Upper lobe of left lung (tissue), 6 donors: Measurements from ENCODE around the gene HTR2C. TPM values are rescaled to one million over a fixed set of nuclear protein-coding genes. Genes with fewer than 3 reads are reported as not detected.
A peak's percentile ranks its signal among the peaks of the same experiment; 100 is the strongest.

Experiments used
- ATAC-seq, 2 donors: fragments of 200-7000 bp; cut with Tn5 transposase; one replicate each; pipeline ENCODE4 v1.9.1; 2022; ENCODE audit warnings: mild to moderate bottlenecking in 2 of 2, moderate library complexity in 2 of 2; ENCODE audit not compliant: low FRiP score in 2 of 2
- DNase-seq, 2 donors: peaks; one replicate each; pipeline ENCODE4 v3.0.0-alpha.2; 2019 to 2020
- H3K27ac ChIP-seq, 4 donors: fragments of 200-600 bp; sonication (generic); one replicate each; pipeline ENCODE4 v1.5.1; 2016 to 2019
- H3K27me3 ChIP-seq, 4 donors: fragments of 200-600 bp; sonication (generic); one replicate each; pipeline ENCODE4 v1.5.1; 2017 to 2019
- H3K36me3 ChIP-seq, 4 donors: fragments of 200-600 bp; sonication (generic); one replicate each; pipeline ENCODE4 v1.5.1; 2016 to 2019
- H3K4me1 ChIP-seq, 4 donors: fragments of 200-600 bp; sonication (generic); one replicate each; pipeline ENCODE4 v1.5.1; 2018 to 2019
- H3K4me3 ChIP-seq, 4 donors: fragments of 200-600 bp; sonication (generic); one replicate each; pipeline ENCODE4 v1.5.1; 2017 to 2019; ENCODE audit warnings: mild to moderate bottlenecking in 2 of 4, moderate library complexity in 1 of 4
- H3K9me3 ChIP-seq, 4 donors: fragments of 200-600 bp; sonication (generic); one replicate each; pipeline ENCODE4 v1.5.1; 2018 to 2019
- EP300 ChIP-seq, 4 donors: sonication (generic); formaldehyde crosslinking; IDR thresholded peaks; one replicate each; pipeline ENCODE4 v1.5.1; 2017; ENCODE audit warnings: antibody characterized with exemption in 4 of 4, control low read depth in 2 of 4
- POLR2A ChIP-seq, 4 donors: fragments of 450-650 bp; IDR thresholded peaks; one replicate each; pipeline ENCODE4 v1.5.1; 2016 to 2017; ENCODE audit warnings: antibody characterized with exemption in 4 of 4, mild to moderate bottlenecking in 2 of 4
- POLR2AphosphoS5 ChIP-seq, 2 donors: sonication (generic); formaldehyde crosslinking; IDR thresholded peaks; one replicate each; pipeline ENCODE4 v1.5.1; 2017; ENCODE audit warnings: antibody characterized with exemption in 2 of 2
- WGBS, 2 donors: methylation state at CpG; one replicate each; pipeline ENCODE4 v1.1.5; 2017 to 2018; 5-methylcytosine and 5-hydroxymethylcytosine counted together
- total RNA-seq, 6 donors: library from RNA; depleted of rRNA in 4 of 6; stranded (reverse); fragments of >200 nt in 4 of 6; gene quantifications; one replicate each; pipeline versions ENCODE4 v1.1.0 to v1.2.1, GENCODE V29; 2016 to 2021
- TF ChIP-seq, protein P1 (sequence below), 6 experiments: fragments of 450-650 bp in 4 of 6; fragments of 200-600 bp in 2 of 6; sonication (generic) in 2 of 6; IDR thresholded peaks; one replicate each; pipeline ENCODE4 v1.5.1; 2016 to 2019; ENCODE audit warnings: antibody characterized with exemption in 6 of 6
- donor health status: DM: no; HTN: no; CAD: no; lungs with moderate emphysema.
- donor health status: DM: no; HTN: yes; CAD: no; lungs with severe emphysema.

The HTR2C gene
- total RNA-seq: not detected

DNA sequence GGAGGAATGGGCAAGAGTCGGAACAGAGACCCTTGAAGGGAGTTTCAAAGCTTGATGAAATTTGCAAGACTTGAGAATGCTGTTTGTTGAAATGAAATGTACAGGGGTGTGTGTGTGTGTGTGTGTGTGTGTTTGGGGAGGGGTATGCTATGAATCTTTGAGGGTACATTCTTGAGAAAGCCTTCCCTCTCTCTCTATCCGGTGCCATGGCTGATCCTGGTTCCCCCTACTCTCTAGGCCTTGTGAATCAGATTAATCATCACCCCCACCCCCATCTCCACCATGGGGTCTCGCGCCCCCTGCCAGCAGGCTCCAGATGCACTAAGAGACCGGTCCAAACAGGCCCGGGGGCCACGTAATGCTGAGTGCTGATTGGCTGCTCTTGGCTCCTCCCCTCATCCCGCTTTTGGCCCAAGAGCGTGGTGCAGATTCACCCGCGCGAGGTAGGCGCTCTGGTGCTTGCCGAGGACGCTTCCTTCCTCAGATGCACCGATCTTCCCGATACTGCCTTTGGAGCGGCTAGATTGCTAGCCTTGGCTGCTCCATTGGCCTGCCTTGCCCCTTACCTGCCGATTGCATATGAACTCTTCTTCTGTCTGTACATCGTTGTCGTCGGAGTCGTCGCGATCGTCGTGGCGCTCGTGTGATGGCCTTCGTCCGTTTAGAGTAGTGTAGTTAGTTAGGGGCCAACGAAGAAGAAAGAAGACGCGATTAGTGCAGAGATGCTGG lies at the start of gene HTR2C:
TSS of gene HTR2C (plus strand) at position 441 of the 729 bp plus-strand sequence. CDS start 142,851 bp downstream, outside the sequence.
- DNase-seq: no peak
- peak within 1 kb of the TSS in 3 of 4 donors; percentile 1 to 31 (median 15) for H3K4me3 ChIP-seq
- WGBS, 2 donors: 14% methylated on average over 18 to 34 of the region's 34 CpGs

DNA sequence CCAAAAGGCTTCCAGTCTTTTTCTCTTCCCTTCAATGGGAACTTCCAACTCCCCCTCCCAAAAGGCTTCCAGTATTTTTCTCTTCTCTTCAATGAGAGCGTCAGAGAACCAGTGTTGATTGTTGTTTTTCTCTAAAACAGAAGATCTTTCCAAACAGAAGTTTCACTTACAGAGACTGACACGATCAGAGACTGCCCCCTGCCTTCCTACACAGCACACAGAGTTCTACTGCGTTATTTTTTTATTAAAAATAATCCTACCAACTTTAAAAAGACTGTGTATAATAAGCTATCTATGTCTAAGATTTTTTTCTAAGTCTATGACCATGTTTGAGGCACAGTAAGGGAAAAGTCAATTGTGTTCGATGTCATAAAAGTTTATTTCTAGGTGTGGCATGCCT lies 3.5 kb upstream of the HTR2C start:
- peaks cover 0 to 15% (median 0%) of the 10 kb centered on the region in 4 donors for H3K4me1 ChIP-seq
- TF ChIP-seq, protein P1, sequence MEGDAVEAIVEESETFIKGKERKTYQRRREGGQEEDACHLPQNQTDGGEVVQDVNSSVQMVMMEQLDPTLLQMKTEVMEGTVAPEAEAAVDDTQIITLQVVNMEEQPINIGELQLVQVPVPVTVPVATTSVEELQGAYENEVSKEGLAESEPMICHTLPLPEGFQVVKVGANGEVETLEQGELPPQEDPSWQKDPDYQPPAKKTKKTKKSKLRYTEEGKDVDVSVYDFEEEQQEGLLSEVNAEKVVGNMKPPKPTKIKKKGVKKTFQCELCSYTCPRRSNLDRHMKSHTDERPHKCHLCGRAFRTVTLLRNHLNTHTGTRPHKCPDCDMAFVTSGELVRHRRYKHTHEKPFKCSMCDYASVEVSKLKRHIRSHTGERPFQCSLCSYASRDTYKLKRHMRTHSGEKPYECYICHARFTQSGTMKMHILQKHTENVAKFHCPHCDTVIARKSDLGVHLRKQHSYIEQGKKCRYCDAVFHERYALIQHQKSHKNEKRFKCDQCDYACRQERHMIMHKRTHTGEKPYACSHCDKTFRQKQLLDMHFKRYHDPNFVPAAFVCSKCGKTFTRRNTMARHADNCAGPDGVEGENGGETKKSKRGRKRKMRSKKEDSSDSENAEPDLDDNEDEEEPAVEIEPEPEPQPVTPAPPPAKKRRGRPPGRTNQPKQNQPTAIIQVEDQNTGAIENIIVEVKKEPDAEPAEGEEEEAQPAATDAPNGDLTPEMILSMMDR (IDR thresholded peaks at IDR 0.05): no peak
- TF ChIP-seq POLR2AphosphoS5 (IDR thresholded peaks at IDR 0.05): no peak
- TF ChIP-seq POLR2A (IDR thresholded peaks at IDR 0.05): no peak
- TF ChIP-seq EP300 (IDR thresholded peaks at IDR 0.05): no peak
- DNase-seq (no peak), ATAC-seq (no peak)
- no peaks in the 10 kb centered on the region for H3K36me3 ChIP-seq
- no peak overlapping the region for H3K27ac ChIP-seq
- no peaks in the 10 kb centered on the region for H3K9me3 ChIP-seq
- no peak overlapping the region for H3K4me3 ChIP-seq
- peaks cover 0 to 35% (median 4%) of the 10 kb centered on the region in 4 donors for H3K27me3 ChIP-seq
- 16 to 25% methylated on average over 4 of the region's 4 CpGs for WGBS, 2 donors

More for the DNA sequence above, at the start of gene HTR2C:
- peaks cover 0 to 36% (median 4%) of the 10 kb centered on the region in 4 donors for H3K27me3 ChIP-seq
- no peaks in the 10 kb centered on the region for H3K9me3 ChIP-seq
- TF ChIP-seq POLR2A (IDR thresholded peaks at IDR 0.05): no peak
- no peak for TF ChIP-seq POLR2AphosphoS5 (IDR thresholded peaks at IDR 0.05)
- TF ChIP-seq EP300 (IDR thresholded peaks at IDR 0.05): no peak
- TF ChIP-seq, protein P1 (IDR thresholded peaks at IDR 0.05): no peak
- no peak within 1 kb of the TSS for H3K27ac ChIP-seq
- no peaks in the 10 kb centered on the region for H3K36me3 ChIP-seq
- no peak for ATAC-seq
- peaks cover 0 to 16% (median 0%) of the 10 kb centered on the region in 4 donors for H3K4me1 ChIP-seq

DNA sequence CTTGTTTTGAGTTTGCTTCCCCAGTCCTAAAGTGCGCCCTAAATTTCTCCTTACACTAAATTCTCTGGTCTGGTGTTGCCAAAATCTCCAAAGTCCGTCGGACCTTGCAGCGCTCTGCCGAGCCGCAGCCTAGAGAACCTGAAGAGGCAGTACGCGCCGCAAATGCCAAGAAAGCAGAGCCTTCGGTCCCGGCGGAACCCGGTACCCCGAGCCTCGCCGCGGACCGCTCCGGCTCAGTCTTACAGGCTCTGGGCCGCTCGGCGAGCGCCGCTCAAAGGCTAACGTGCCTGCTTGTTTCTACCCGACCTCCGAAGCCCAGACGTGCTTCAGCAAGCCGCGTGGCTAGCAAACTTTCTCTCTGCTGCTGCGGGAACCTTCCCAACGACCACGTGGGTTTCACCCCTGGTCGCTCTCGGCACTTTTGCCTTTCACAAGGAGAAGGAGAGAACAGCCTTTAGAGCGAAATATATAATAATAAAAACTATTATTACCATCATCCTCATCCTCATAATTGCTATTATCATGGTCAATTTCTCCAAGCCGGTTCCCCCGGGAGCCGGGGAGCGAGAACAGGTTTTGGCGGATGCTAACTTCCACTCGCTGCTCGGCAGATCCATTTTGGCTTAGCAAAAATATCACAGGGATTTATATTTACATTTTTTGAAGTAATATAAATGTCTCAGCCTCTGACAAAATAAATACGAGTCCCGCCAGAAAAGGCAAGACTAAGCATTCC lies 2.2 kb upstream of the HTR2C start:
- Histone ChIP-seq H3K36me3 (no peaks in the 10 kb centered on the region), H3K4me1 (peaks cover 0 to 16% (median 0%) of the 10 kb centered on the region in 4 donors), H3K27me3 (peaks cover 0 to 36% (median 4%) of the 10 kb centered on the region in 4 donors), H3K9me3 (no peaks in the 10 kb centered on the region), H3K4me3 (peak overlapping the region in 1 of 4 donors; percentile 8), H3K27ac (no peak overlapping the region)
- TF ChIP-seq POLR2A (IDR thresholded peaks at IDR 0.05) (no peak), POLR2AphosphoS5 (IDR thresholded peaks at IDR 0.05) (no peak), EP300 (IDR thresholded peaks at IDR 0.05) (no peak)
- TF ChIP-seq, protein P1 (IDR thresholded peaks at IDR 0.05): no peak
- WGBS, 2 donors: 5 to 9% methylated on average over 16 to 44 of the region's 45 CpGs
- ATAC-seq: no peak
- DNase-seq: peak in 1 of 2 donors; percentile 56

DNA sequence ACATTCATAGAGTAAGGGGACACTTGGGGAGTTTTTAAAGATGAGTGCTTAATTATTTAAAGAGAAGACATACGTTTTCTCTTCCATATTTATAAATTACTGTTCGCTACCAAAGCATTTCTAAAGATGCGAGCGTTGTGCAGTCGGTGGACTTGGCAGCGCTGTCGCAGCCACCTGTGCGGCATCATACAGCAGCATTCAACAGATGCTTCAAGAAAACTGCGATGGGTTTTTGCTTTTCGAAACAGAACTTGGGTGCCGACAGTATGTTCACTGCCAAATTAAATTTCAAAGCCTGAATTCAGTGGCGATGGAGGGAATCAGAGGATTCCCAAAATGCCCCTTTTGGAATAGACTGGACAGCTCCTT lies 1.6 kb upstream of the HTR2C start:
- Histone ChIP-seq H3K9me3 (no peaks in the 10 kb centered on the region), H3K36me3 (no peaks in the 10 kb centered on the region), H3K27me3 (peaks cover 0 to 36% (median 4%) of the 10 kb centered on the region in 4 donors), H3K27ac (no peak overlapping the region), H3K4me1 (peaks cover 0 to 16% (median 0%) of the 10 kb centered on the region in 4 donors), H3K4me3 (no peak overlapping the region)
- ATAC-seq (no peak), DNase-seq (no peak)
- TF ChIP-seq EP300 (IDR thresholded peaks at IDR 0.05): no peak
- 6 to 25% methylated on average over 8 to 12 of the region's 12 CpGs for WGBS, 2 donors

DNA sequence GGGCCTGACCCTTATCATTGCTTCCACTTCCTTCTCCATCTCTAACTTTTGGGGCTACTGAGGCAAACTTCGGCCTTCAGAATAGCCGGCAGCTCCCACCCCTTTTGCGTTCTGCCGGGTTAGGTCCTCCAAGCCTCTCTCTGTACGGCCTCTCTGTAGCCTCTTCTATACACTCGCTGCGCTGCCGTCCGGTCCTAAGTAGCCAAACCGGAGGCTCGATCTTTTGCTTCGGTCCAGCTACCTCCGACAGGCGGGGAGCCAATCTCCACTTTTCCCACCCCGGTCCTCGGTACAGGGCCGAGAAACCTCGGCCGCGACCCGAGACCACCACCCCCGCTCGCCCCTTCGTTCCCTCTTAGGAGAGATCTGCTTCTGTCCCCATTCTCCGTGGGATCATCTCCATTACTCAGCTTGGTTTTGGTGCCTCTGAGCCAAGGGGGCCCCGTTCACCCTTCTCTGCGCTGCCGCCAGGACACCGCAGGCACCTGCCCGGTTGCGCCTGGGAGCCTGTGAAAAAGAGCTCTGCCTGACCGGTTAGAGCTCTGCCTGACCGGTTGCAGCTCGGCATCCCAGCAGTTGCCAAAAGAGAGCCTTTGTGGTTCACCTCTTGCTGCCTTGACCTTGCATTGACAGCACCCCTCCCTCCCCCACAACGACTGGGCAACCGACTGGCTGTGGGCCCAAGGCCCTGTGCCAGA lies 1.0 kb upstream of the HTR2C start:
- H3K36me3 ChIP-seq: no peaks in the 10 kb centered on the region
- no peak overlapping the region for H3K4me3 ChIP-seq
- 11 to 15% methylated on average over 23 to 36 of the region's 36 CpGs for WGBS, 2 donors
- H3K27ac ChIP-seq: no peak overlapping the region
- H3K4me1 ChIP-seq: peaks cover 0 to 16% (median 0%) of the 10 kb centered on the region in 4 donors
- H3K9me3 ChIP-seq: no peaks in the 10 kb centered on the region
- H3K27me3 ChIP-seq: peaks cover 0 to 36% (median 4%) of the 10 kb centered on the region in 4 donors
- DNase-seq (peak in 1 of 2 donors; percentile 29), ATAC-seq (peak in 1 of 2 donors; percentile 40)
- TF ChIP-seq POLR2A (IDR thresholded peaks at IDR 0.05) (no peak), EP300 (IDR thresholded peaks at IDR 0.05) (no peak), POLR2AphosphoS5 (IDR thresholded peaks at IDR 0.05) (no peak)
- TF ChIP-seq, protein P1 (IDR thresholded peaks at IDR 0.05): no peak
